Fibroblast of upper back skin (primary cell): Measurements from ENCODE around the gene IQCK.

Experiments used
- DNase-seq: peaks from one replicate; pipeline ENCODE4 v3.0.0-alpha.2; 2013

Gene IQCK

GRCh38 chr16:19864566-19864965, 146.5 kb downstream of the IQCK start:
- no peak for DNase-seq

GRCh38 chr16:19868421-19868820, 150.3 kb downstream of the IQCK start:
- DNase-seq, result no peak

GRCh38 chr16:19871721-19872120, 153.7 kb downstream of the IQCK start:
- no peak for DNase-seq

- DNase-seq, result no peak
Measured at GRCh38 chr16:19872179-19872863, 154.2 kb downstream of the IQCK start.

- DNase-seq, result no peak
Measured at GRCh38 chr16:19872935-19873334, 154.9 kb downstream of the IQCK start.

- DNase-seq, result no peak
Measured at GRCh38 chr16:19874026-19874425, 156.0 kb downstream of the IQCK start.

GRCh38 chr16:19874851-19875546, 156.9 kb downstream of the IQCK start:
- DNase-seq, result no peak

GRCh38 chr16:19875900-19876299, 157.8 kb downstream of the IQCK start:
- DNase-seq, result no peak

GRCh38 chr16:19876501-19877059, 158.5 kb downstream of the IQCK start:
- no peak for DNase-seq

GRCh38 chr16:19878757-19879156, 160.7 kb downstream of the IQCK start:
- DNase-seq, result no peak

- peak; percentile 22 for DNase-seq
Measured at GRCh38 chr16:19879241-19879792, 161.2 kb downstream of the IQCK start.

- DNase-seq, result no peak
Measured at GRCh38 chr16:19881028-19881427, 163.0 kb downstream of the IQCK start.

GRCh38 chr16:19881783-19882182, 163.7 kb downstream of the IQCK start:
- DNase-seq, result no peak

- no peak for DNase-seq
Measured at GRCh38 chr16:19882186-19882585, 164.1 kb downstream of the IQCK start.

GRCh38 chr16:19882646-19883045, 164.6 kb downstream of the IQCK start:
- DNase-seq, result no peak

GRCh38 chr16:19883296-19883965, 165.4 kb downstream of the IQCK start:
- no peak for DNase-seq

- DNase-seq, result no peak
Measured at GRCh38 chr16:19883966-19884485, 166.0 kb downstream of the IQCK start.

- DNase-seq, result no peak
Measured at GRCh38 chr16:19884611-19885450, 166.8 kb downstream of the IQCK start, which contains the start of gene GPRC5B. Gene GPRC5B (minus strand): TSS chr16:19884848. CDS start chr16:19872845, 12,003 bp downstream.

GRCh38 chr16:19885451-19886072, 167.5 kb downstream of the IQCK start:
- DNase-seq, result no peak

GRCh38 chr16:19886073-19886941, 168.2 kb downstream of the IQCK start:
- DNase-seq, result peak; percentile 69

GRCh38 chr16:19888834-19889233, 170.8 kb downstream of the IQCK start:
- DNase-seq, result no peak
